Gastrocnemius medialis (tissue), 4 donors: ENCODE results near the gene TMPRSS3. TPM values are rescaled to one million over a fixed set of nuclear protein-coding genes. Genes with fewer than 3 reads are reported as not detected.

Source experiments
- ATAC-seq, 2 donors: fragments of 150-250 bp; one replicate each; pipeline ENCODE4 v1.9.1; 2016
- DNase-seq, 2 donors: peaks; one replicate each; pipeline ENCODE4 v3.0.0-alpha.2; 2019
- H3K27ac ChIP-seq, 4 donors: fragments of 200-600 bp; sonication (generic); 1 replicate in 1 of 4; 2 replicates in 3 of 4; pipeline ENCODE4 v1.5.1; 2016 to 2018; ENCODE audit warnings: mild to moderate bottlenecking in 2 of 4, moderate library complexity in 1 of 4
- H3K27me3 ChIP-seq, 3 donors: fragments of 200-600 bp; sonication (generic) in 2 of 3; 1 replicate in 1 of 3; 2 replicates in 2 of 3; pipeline versions ENCODE4 v1.5.1 to v1.6.0; 2016 to 2019; ENCODE audit warnings: mild to moderate bottlenecking in 1 of 3, moderate library complexity in 1 of 3
- H3K36me3 ChIP-seq, 2 donors: fragments of 200-600 bp; sonication (generic) in 1 of 2; one replicate each; pipeline ENCODE4 v1.5.1; 2017 to 2018
- H3K4me1 ChIP-seq, 2 donors: fragments of 200-600 bp; sonication (generic) in 1 of 2; one replicate each; pipeline ENCODE4 v1.5.1; 2016 to 2017; ENCODE audit warnings: mild to moderate bottlenecking in 2 of 2
- H3K4me3 ChIP-seq, 4 donors: fragments of 200-600 bp; sonication (generic) in 3 of 4; 1 replicate in 1 of 4; 2 replicates in 3 of 4; pipeline ENCODE4 v1.5.1; 2016 to 2019; ENCODE audit warnings: mild to moderate bottlenecking in 2 of 4
- H3K9me3 ChIP-seq, 3 donors: fragments of 200-600 bp; sonication (generic) in 2 of 3; 1 replicate in 1 of 3; 2 replicates in 2 of 3; pipeline ENCODE4 v1.5.1; 2016 to 2019
- POLR2A ChIP-seq, 2 donors: fragments of 450-650 bp; IDR thresholded peaks; one replicate each; pipeline ENCODE4 v1.6.1; 2017; ENCODE audit warnings: antibody characterized with exemption in 2 of 2, mild to moderate bottlenecking in 2 of 2, moderate library complexity in 2 of 2
- in situ Hi-C, 4 donors: fragments of 200-750 bp; cut with MboI; loops; one replicate each; pipeline versions ENCODE4 v1.15.0 to v1.8.0; 2017; ENCODE audit warnings: low sequenced_read_pairs in 4 of 4
- intact Hi-C: fragments of 100-400 bp; cut with DNase I; formaldehyde crosslinking; loops from one replicate; pipeline ENCODE4 v1.15.1; 2023; ENCODE audit warnings: low total_unique reads
- total RNA-seq, 4 donors: library from RNA; depleted of rRNA; stranded (reverse); fragments of >200 nt; gene quantifications; one replicate each; pipeline versions ENCODE4 v1.1.0 to v1.2.3, GENCODE V29; 2016
- TF ChIP-seq, protein P1 (sequence below), 5 experiments: fragments of 450-650 bp in 3 of 5; fragments of 200-600 bp in 2 of 5; sonication (generic) in 2 of 5; IDR thresholded peaks in 4 of 5; conservative IDR thresholded peaks in 1 of 5; 1 replicate in 4 of 5; 2 replicates in 1 of 5; pipeline ENCODE4 v1.5.1; 2016 to 2019; ENCODE audit warnings: antibody characterized with exemption in 5 of 5, mild to moderate bottlenecking in 3 of 5, moderate library complexity in 3 of 5

Gene TMPRSS3
- total RNA-seq, 4 donors from 2014 or later: not detected

- peaks cover 0 to 8% (median 0%) of the 10 kb centered on the region in 3 donors for H3K27me3 ChIP-seq
- ATAC-seq: no peak
Observed at GRCh38 chr21:42370894-42371654, 24.8 kb downstream of the TMPRSS3 start.

DNA sequence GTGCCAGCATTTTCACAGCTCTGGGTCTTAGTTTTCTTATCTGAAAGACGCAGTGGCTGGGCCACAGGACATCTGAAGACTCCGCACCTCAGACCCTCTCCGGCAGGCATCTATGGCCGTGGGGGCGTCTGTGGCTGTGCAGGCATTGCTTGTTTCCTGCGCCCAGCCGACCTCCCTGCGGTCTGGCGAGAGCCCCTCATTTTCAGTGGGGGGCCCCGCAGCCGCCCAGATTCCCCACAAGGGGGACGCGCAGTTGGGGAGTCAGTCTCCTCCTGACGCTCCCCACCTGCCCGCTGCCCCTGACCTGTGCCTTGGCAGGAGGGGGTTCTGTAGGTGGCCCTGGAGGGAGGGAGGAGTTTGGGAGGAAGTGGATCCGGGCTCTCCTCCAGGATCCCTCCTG lies 26.0 kb downstream of the TMPRSS3 start:
- ATAC-seq (no peak), DNase-seq (no peak)
- H3K27me3 ChIP-seq: peaks cover 0 to 4% (median under 1%) of the 10 kb centered on the region in 3 donors
- no peaks in the 10 kb centered on the region for H3K36me3 ChIP-seq
- intact Hi-C loops (no loop called here), in situ Hi-C loops (no loop called here)
- H3K4me1 ChIP-seq: no peaks in the 10 kb centered on the region
- H3K4me3 ChIP-seq: no peak overlapping the region
- no peak for TF ChIP-seq POLR2A (IDR thresholded peaks at IDR 0.05)
- H3K9me3 ChIP-seq: no peaks in the 10 kb centered on the region
- H3K27ac ChIP-seq: no peak overlapping the region

More at GRCh38 chr21:42370894-42371654, 24.8 kb downstream of the TMPRSS3 start:
- intact Hi-C loops (no loop called here), in situ Hi-C loops (no loop called here)
- no peak for TF ChIP-seq POLR2A (IDR thresholded peaks at IDR 0.05)
- TF ChIP-seq, protein P1, sequence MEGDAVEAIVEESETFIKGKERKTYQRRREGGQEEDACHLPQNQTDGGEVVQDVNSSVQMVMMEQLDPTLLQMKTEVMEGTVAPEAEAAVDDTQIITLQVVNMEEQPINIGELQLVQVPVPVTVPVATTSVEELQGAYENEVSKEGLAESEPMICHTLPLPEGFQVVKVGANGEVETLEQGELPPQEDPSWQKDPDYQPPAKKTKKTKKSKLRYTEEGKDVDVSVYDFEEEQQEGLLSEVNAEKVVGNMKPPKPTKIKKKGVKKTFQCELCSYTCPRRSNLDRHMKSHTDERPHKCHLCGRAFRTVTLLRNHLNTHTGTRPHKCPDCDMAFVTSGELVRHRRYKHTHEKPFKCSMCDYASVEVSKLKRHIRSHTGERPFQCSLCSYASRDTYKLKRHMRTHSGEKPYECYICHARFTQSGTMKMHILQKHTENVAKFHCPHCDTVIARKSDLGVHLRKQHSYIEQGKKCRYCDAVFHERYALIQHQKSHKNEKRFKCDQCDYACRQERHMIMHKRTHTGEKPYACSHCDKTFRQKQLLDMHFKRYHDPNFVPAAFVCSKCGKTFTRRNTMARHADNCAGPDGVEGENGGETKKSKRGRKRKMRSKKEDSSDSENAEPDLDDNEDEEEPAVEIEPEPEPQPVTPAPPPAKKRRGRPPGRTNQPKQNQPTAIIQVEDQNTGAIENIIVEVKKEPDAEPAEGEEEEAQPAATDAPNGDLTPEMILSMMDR (IDR thresholded peaks at IDR 0.05 in 4 of 5, conservative IDR thresholded peaks at IDR 0.05 in 1 of 5): no peak
- no peak overlapping the region for H3K27ac ChIP-seq
- H3K36me3 ChIP-seq: no peaks in the 10 kb centered on the region
- no peaks in the 10 kb centered on the region for H3K9me3 ChIP-seq
- H3K4me1 ChIP-seq: no peaks in the 10 kb centered on the region
- H3K4me3 ChIP-seq: no peak overlapping the region
- DNase-seq: no peak

GRCh38 chr21:42367367-42368165 lies 28.3 kb downstream of the TMPRSS3 start:
- ATAC-seq (no peak), DNase-seq (no peak)
- in situ Hi-C loops: no loop called here
- TF ChIP-seq POLR2A (IDR thresholded peaks at IDR 0.05): no peak
- TF ChIP-seq, protein P1 (IDR thresholded peaks at IDR 0.05 in 4 of 5, conservative IDR thresholded peaks at IDR 0.05 in 1 of 5): no peak
- H3K4me1 ChIP-seq: no peaks in the 10 kb centered on the region
- H3K27me3 ChIP-seq: peaks cover 6 to 11% (median 9%) of the 10 kb centered on the region in 3 donors
- H3K9me3 ChIP-seq: no peaks in the 10 kb centered on the region
- no peak overlapping the region for H3K27ac ChIP-seq
- no peaks in the 10 kb centered on the region for H3K36me3 ChIP-seq
- intact Hi-C loops: no loop called here
- no peak overlapping the region for H3K4me3 ChIP-seq

DNA sequence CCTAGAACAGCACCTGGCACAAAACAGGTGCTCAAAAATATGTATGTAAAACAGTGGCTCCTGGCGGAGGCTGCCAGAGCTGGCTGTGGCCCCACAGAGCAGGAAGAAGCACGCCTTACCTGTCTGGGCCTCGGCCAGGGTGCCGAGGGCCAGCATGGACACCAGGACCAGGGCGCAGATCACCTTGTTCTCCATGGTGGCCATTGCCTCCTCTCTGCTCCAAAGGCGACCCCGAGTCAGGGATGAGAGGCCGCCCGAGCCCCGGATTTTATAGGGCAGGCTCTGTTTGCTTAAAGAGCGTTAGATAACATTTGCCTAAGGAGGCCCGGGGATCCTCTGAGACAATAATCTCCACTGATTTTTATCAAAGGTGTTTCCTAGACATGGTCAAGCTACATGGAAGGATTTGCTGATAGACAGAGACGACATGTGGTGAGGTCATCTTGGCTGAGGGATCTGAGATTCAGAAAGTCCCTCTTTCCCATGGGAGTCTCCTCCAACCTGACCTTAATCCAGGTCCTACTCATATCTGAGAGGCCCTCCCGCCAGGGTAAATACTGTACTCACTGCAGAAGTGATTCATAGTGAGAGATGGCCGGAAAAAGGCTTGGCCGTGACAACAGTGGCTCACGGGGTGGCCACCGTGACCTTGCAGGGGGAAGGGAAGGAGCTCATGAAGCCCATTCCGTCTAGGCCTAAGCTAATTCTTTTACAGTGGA lies 29.4 kb downstream of the TMPRSS3 start, which contains the start of gene TFF1:
TFF1 (minus strand) TSS at position 244 of the 719 bp plus-strand sequence; CDS start at position 204, 40 bp downstream.
- in situ Hi-C loops: no loop called here
- H3K9me3 ChIP-seq: no peaks in the 10 kb centered on the region
- TF ChIP-seq, protein P1 (IDR thresholded peaks at IDR 0.05 in 4 of 5, conservative IDR thresholded peaks at IDR 0.05 in 1 of 5): no peak
- TF ChIP-seq POLR2A (IDR thresholded peaks at IDR 0.05): no peak
- H3K36me3 ChIP-seq: no peaks in the 10 kb centered on the region
- DNase-seq: no peak
- intact Hi-C loops: no loop called here
- ATAC-seq: no peak
- no peaks in the 10 kb centered on the region for H3K4me1 ChIP-seq
- H3K27ac ChIP-seq: no peak within 1 kb of the TSS
- H3K4me3 ChIP-seq: no peak within 1 kb of the TSS
- H3K27me3 ChIP-seq: peaks cover 9 to 15% (median 11%) of the 10 kb centered on the region in 3 donors
